GM21515 (cell line): ENCODE measurements around the gene IL1R1.
"Not testable (repeated sequence)": the region's sequence is repeated elsewhere in the genome, so short reads cannot be mapped to it uniquely, and the experiment has no call there.

Source experiments
- ATAC-seq: cut with Tn5 transposase; IDR thresholded peaks from one replicate; pipeline ENCODE4 v1.9.1; 2021; ENCODE audit not compliant: unreplicated experiment

The IL1R1 gene

GRCh38 chr2:102110596-102111334 is 31.8 kb upstream of the IL1R1 start:
- no peak for ATAC-seq

- ATAC-seq: no peak
Measured at GRCh38 chr2:102111823-102112222, 30.7 kb upstream of the IL1R1 start.

- ATAC-seq: no peak
Measured at GRCh38 chr2:102112271-102112670, 30.3 kb upstream of the IL1R1 start.

GRCh38 chr2:102112692-102113665 is 29.6 kb upstream of the IL1R1 start:
- ATAC-seq: no peak

- ATAC-seq: no peak
Measured at GRCh38 chr2:102114290-102114721, 28.2 kb upstream of the IL1R1 start.

- ATAC-seq: no peak
Measured at GRCh38 chr2:102114851-102115497, 27.6 kb upstream of the IL1R1 start.

- no peak for ATAC-seq
Measured at GRCh38 chr2:102116630-102117471, 25.7 kb upstream of the IL1R1 start.

- ATAC-seq: no peak
Measured at GRCh38 chr2:102117472-102117858, 25.1 kb upstream of the IL1R1 start.

- ATAC-seq: no peak
Measured at GRCh38 chr2:102119255-102119654, 23.3 kb upstream of the IL1R1 start.

- no peak for ATAC-seq
Measured at GRCh38 chr2:102120261-102120660, 22.3 kb upstream of the IL1R1 start.

GRCh38 chr2:102120701-102121159 is 21.8 kb upstream of the IL1R1 start:
- no peak for ATAC-seq

- ATAC-seq: no peak
Measured at GRCh38 chr2:102122115-102122514, 20.4 kb upstream of the IL1R1 start.

GRCh38 chr2:102122909-102123308 is 19.6 kb upstream of the IL1R1 start:
- no peak for ATAC-seq

- not testable (repeated sequence) for ATAC-seq
Measured at GRCh38 chr2:102124421-102124820, 18.1 kb upstream of the IL1R1 start.

- ATAC-seq: no peak
Measured at GRCh38 chr2:102126169-102126568, 16.4 kb upstream of the IL1R1 start.

- ATAC-seq: no peak
Measured at GRCh38 chr2:102126660-102127059, 15.9 kb upstream of the IL1R1 start.

- ATAC-seq: no peak
Measured at GRCh38 chr2:102129082-102129481, 13.5 kb upstream of the IL1R1 start.

GRCh38 chr2:102129951-102130646 is 12.4 kb upstream of the IL1R1 start:
- no peak for ATAC-seq

- no peak for ATAC-seq
Measured at GRCh38 chr2:102130647-102130991, 11.9 kb upstream of the IL1R1 start.

GRCh38 chr2:102131564-102131963 is 11.0 kb upstream of the IL1R1 start:
- ATAC-seq: no peak
